Left ventricle myocardium inferior (tissue), 1 donor: ENCODE results near the gene OGT. TPM values are rescaled to one million over a fixed set of nuclear protein-coding genes. Genes with fewer than 3 reads are reported as not detected.

Source experiments
- DNase-seq: peaks from one replicate; pipeline ENCODE4 v3.0.0-alpha.2; 2020
- H3K27ac ChIP-seq: fragments of 200-600 bp; replicated peaks from 2 replicates; pipeline ENCODE4 v1.8.0; 2021
- H3K27me3 ChIP-seq: fragments of 200-600 bp; 2 replicates; pipeline ENCODE4 v1.8.0; 2021; ENCODE audit warnings: low read depth
- H3K36me3 ChIP-seq: fragments of 200-600 bp; 2 replicates; pipeline ENCODE4 v1.8.0; 2021
- H3K4me1 ChIP-seq: fragments of 200-600 bp; 2 replicates; pipeline ENCODE4 v1.8.0; 2021
- H3K4me3 ChIP-seq: fragments of 200-600 bp; 2 replicates; pipeline ENCODE4 v1.8.0; 2021; ENCODE audit warnings: mild to moderate bottlenecking, moderate library complexity
- H3K9me3 ChIP-seq: fragments of 200-600 bp; replicated peaks from 2 replicates; pipeline ENCODE4 v1.8.0; 2021
- intact Hi-C: fragments of 100-400 bp; cut with micrococcal nuclease; formaldehyde crosslinking; loops from one replicate; pipeline ENCODE4 v1.11.0; 2022
- total RNA-seq: library from RNA; stranded (reverse); fragmentation: NEBNext Ultra II Directional; extraction: Animal tissue kit (Norgen Biotek cat#: 25700); gene quantifications from one replicate; pipeline ENCODE4 v1.2.1, GENCODE V29; 2021
- TF ChIP-seq, protein P1 (sequence below): fragments of 200-600 bp; IDR thresholded peaks from 2 replicates; pipeline ENCODE4 v1.8.0; 2021; ENCODE audit warnings: antibody characterized with exemption, mild to moderate bottlenecking, borderline replicate concordance
- donor health status: DM: no; HTN: yes; CAD: no; lungs with severe emphysema.

Gene OGT
- total RNA-seq, 1 donor from 2014 or later: 83.8 TPM

- Histone ChIP-seq H3K9me3 (no peaks in the 10 kb centered on the region), H3K4me3 (no peak overlapping the region), H3K4me1 (peaks cover 22% of the 10 kb centered on the region), H3K36me3 (peaks cover 48% of the 10 kb centered on the region), H3K27me3 (no peaks in the 10 kb centered on the region), H3K27ac (no peak overlapping the region)
- DNase-seq: no peak
- intact Hi-C loops: no loop called here
- TF ChIP-seq, protein P1, sequence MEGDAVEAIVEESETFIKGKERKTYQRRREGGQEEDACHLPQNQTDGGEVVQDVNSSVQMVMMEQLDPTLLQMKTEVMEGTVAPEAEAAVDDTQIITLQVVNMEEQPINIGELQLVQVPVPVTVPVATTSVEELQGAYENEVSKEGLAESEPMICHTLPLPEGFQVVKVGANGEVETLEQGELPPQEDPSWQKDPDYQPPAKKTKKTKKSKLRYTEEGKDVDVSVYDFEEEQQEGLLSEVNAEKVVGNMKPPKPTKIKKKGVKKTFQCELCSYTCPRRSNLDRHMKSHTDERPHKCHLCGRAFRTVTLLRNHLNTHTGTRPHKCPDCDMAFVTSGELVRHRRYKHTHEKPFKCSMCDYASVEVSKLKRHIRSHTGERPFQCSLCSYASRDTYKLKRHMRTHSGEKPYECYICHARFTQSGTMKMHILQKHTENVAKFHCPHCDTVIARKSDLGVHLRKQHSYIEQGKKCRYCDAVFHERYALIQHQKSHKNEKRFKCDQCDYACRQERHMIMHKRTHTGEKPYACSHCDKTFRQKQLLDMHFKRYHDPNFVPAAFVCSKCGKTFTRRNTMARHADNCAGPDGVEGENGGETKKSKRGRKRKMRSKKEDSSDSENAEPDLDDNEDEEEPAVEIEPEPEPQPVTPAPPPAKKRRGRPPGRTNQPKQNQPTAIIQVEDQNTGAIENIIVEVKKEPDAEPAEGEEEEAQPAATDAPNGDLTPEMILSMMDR: no peak
Measured at GRCh38 chrX:71603618-71604017, 70.7 kb downstream of the OGT start.

DNA sequence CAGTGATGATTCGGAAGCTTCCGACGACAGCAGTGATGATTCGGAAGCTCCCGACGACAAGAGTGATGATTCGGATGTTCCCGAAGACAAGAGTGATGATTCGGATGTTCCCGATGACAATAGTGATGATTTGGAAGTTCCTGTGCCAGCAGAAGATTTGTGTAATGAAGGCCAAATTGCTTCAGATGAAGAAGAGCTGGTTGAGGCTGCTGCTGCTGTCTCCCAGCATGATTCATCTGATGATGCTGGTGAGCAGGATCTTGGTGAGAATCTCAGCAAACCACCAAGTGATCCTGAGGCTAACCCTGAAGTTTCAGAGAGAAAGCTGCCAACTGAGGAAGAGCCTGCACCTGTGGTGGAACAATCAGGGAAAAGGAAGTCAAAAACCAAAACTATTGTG is 71.2 kb downstream of the OGT start:
- Histone ChIP-seq H3K9me3 (no peaks in the 10 kb centered on the region), H3K27ac (no peak overlapping the region), H3K4me1 (peaks cover 22% of the 10 kb centered on the region), H3K36me3 (peaks cover 48% of the 10 kb centered on the region), H3K4me3 (no peak overlapping the region), H3K27me3 (no peaks in the 10 kb centered on the region)
- TF ChIP-seq, protein P1: no peak
- intact Hi-C loops: no loop called here
- DNase-seq: no peak

- TF ChIP-seq, protein P1: no peak
- no peak overlapping the region for H3K4me3 ChIP-seq
- peaks cover 22% of the 10 kb centered on the region for H3K4me1 ChIP-seq
- H3K27me3 ChIP-seq: no peaks in the 10 kb centered on the region
- H3K9me3 ChIP-seq: no peaks in the 10 kb centered on the region
- no peak for DNase-seq
- intact Hi-C loops: no loop called here
- H3K36me3 ChIP-seq: peaks cover 56% of the 10 kb centered on the region
- H3K27ac ChIP-seq: no peak overlapping the region
Measured at GRCh38 chrX:71604796-71605568, 72.1 kb downstream of the OGT start.

DNA sequence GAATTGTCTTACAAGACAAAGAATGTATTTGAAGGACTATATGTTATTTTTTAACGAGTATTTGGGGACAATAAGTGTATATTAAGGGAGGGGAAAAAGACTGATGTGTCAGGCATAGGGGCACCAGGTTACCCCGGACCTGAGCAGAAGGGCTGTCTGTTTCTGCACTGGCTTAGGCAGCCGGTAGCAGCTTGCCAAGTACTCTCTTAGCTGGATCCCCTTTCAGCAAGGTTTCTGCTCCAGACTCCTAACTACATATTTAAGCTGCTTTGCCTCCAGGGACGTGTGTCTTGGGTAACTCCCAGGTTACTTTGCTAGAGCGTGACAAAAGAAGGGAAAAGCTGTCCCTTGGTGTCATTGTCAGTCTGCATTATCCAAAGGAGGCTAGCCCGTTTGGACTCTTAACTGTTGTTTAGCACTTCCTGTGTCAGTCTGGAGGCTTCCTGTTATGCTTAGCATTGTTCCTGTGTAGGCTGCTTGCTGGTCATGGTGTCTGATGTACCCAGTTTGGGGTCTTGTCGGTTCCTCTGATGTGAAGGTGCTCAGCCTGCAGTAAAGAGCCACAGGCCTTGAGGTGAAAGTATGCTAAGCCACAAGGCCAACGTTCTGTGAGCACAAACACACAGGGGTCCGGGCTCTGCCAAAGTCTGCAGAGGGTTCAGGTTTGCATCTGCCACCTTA is 73.8 kb downstream of the OGT start:
- Histone ChIP-seq H3K9me3 (no peaks in the 10 kb centered on the region), H3K4me1 (peaks cover 22% of the 10 kb centered on the region), H3K27ac (no peak overlapping the region), H3K27me3 (no peaks in the 10 kb centered on the region), H3K4me3 (no peak overlapping the region), H3K36me3 (peaks cover 61% of the 10 kb centered on the region)
- no peak for DNase-seq
- intact Hi-C loops: no loop called here
- TF ChIP-seq, protein P1: no peak

DNA sequence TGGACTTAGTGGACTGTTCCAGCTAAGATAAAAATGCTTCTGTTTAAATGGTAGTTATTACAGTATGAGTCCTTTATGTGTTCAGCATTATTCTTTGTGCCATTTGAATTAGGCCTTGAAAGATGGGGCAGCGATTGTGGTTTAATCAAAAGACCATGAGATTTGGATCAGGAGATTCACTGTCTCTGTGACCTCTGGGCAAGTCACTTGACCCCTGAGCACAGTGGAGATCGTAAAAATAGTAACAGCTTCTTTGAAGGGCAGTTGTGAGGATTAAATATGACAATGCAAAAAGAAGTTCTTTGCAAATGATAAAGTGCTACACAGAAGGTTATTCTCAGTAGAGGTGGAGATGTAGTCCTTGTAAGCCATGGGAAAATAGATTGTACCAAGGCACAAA is 74.6 kb downstream of the OGT start:
- intact Hi-C loops: no loop called here
- H3K4me1 ChIP-seq: peaks cover 22% of the 10 kb centered on the region
- no peaks in the 10 kb centered on the region for H3K27me3 ChIP-seq
- TF ChIP-seq, protein P1: no peak
- peaks cover 59% of the 10 kb centered on the region for H3K36me3 ChIP-seq
- peak overlapping the region; percentile 5 for H3K27ac ChIP-seq
- no peak overlapping the region for H3K4me3 ChIP-seq
- no peak for DNase-seq
- no peaks in the 10 kb centered on the region for H3K9me3 ChIP-seq
